ENCODE data around the gene ZNF385A. TPM values are rescaled to one million over a fixed set of nuclear protein-coding genes. Genes with fewer than 3 reads are reported as not detected.

The ZNF385A gene
- polyA plus RNA-seq, 1 donor: 4.7 TPM

DNA sequence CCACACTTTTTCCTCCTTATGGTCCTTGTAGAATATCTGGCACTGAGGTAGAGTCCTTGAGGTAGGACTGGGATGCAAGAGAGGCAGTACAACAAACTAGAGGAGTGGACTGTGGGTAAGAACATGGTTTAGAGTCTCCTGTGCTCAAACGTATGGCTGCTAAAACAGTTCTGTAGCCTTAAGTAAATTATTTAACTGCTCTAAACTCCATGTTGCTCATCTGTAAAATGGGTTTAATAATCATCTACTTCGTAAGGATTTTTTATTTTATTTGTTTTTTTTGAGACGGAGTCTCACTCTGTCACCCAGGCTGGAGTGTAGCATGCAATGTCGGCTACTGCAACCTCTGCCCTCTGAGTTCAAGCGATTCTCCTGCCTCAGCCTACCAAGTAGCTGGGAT lies 63.2 kb downstream of the ZNF385A start:
- Histone ChIP-seq H3K27me3 (ENCODE audit: control insufficient read depth, insufficient read depth, low read length) (no peaks in the 10 kb centered on the region), H3K4me1 (ENCODE audit: control insufficient read depth, insufficient read depth, low read length) (peaks cover 5% of the 10 kb centered on the region), H3K9me3 (ENCODE audit: control insufficient read depth, low read depth, low read length) (no peaks in the 10 kb centered on the region), H3K27ac (ENCODE audit: low read length) (no peak overlapping the region), H3K4me3 (ENCODE audit: low read length) (no peak overlapping the region), H3K36me3 (ENCODE audit: control insufficient read depth, insufficient read depth, low read length) (no peaks in the 10 kb centered on the region)
- WGBS (ENCODE audit: insufficient coverage, low lambda C conversion rate): 92% methylated on average over 2 of the region's 5 CpGs
- DNase-seq: no peak

Other genes starting within 250 kb of the ZNF385A start
- 45.9 TPM for gene SMUG1, start 195.7 kb downstream of the ZNF385A start, polyA plus RNA-seq
- 41.4 TPM for gene CBX5, start 104.6 kb downstream of the ZNF385A start, polyA plus RNA-seq
- gene HNRNPA1, start 104.0 kb downstream of the ZNF385A start, polyA plus RNA-seq: 2,413 TPM
- gene NFE2, start 83.7 kb downstream of the ZNF385A start, polyA plus RNA-seq: 2.1 TPM
- gene COPZ1, start 59.6 kb downstream of the ZNF385A start, polyA plus RNA-seq: 193 TPM
- 0.16 TPM for gene GPR84, start 20.2 kb downstream of the ZNF385A start, polyA plus RNA-seq
- 23.9 TPM for gene ITGA5, start 34.5 kb upstream of the ZNF385A start, polyA plus RNA-seq
- 0.19 TPM for gene GTSF1, start 88.9 kb upstream of the ZNF385A start, polyA plus RNA-seq
- gene NCKAP1L, start 113.0 kb upstream of the ZNF385A start, polyA plus RNA-seq: 11.9 TPM
- 6.3 TPM for gene PDE1B, start 164.9 kb upstream of the ZNF385A start, polyA plus RNA-seq
- gene PPP1R1A, start 203.9 kb upstream of the ZNF385A start, polyA plus RNA-seq: 17.2 TPM